CD4-positive, CD25-positive, alpha-beta regulatory T cell (primary cell): ENCODE results near the gene LMX1A. TPM values are rescaled to one million over a fixed set of nuclear protein-coding genes. Genes with fewer than 3 reads are reported as not detected.

ENCODE experiments used
- ATAC-seq, 2 donors: fragments of 150-1000 bp; cut with Tn5 transposase; one replicate each; pipeline ENCODE4 v1.10.0; 2021; ENCODE audit warnings: low read depth in 2 of 2, moderate number of reproducible peaks in 2 of 2, moderate library complexity in 1 of 2
- DNase-seq, 3 donors: peaks; one replicate each; pipeline versions ENCODE4 v3.0.0 to v3.0.0-alpha.2; 2012 to 2022; ENCODE audit warnings: mixed read lengths in 1 of 3
- H3K27ac ChIP-seq: one replicate; pipeline ENCODE4 v1.7.0; 2013; ENCODE audit warnings: mild to moderate bottlenecking, low read length; ENCODE audit not compliant: insufficient read depth, poor library complexity, severe bottlenecking
- H3K27me3 ChIP-seq: one replicate; pipeline ENCODE4 v1.7.0; 2013; ENCODE audit warnings: low read length; ENCODE audit not compliant: control insufficient read depth, insufficient read depth
- H3K36me3 ChIP-seq: one replicate; pipeline ENCODE4 v1.7.0; 2013; ENCODE audit warnings: mild to moderate bottlenecking, low read length, moderate library complexity; ENCODE audit not compliant: control insufficient read depth, insufficient read depth
- H3K4me1 ChIP-seq: 2 replicates; pipeline ENCODE4 v1.7.0; 2013; ENCODE audit warnings: mild to moderate bottlenecking, low read length; ENCODE audit not compliant: insufficient read depth, control insufficient read depth, poor library complexity, severe bottlenecking
- H3K4me3 ChIP-seq: one replicate; pipeline ENCODE4 v1.7.0; 2013; ENCODE audit warnings: low read depth, mild to moderate bottlenecking, low read length, moderate library complexity
- H3K9me3 ChIP-seq, 2 experiments: 1 replicate in 1 of 2; 2 replicates in 1 of 2; pipeline ENCODE4 v1.7.0; 2013; ENCODE audit warnings: low read length in 2 of 2, mild to moderate bottlenecking in 1 of 2, moderate library complexity in 1 of 2; ENCODE audit not compliant: control insufficient read depth in 2 of 2
- H3K27ac Mint-ChIP-seq, 3 donors: one replicate each; pipeline ENCODE4 v1.8.0; 2020 to 2022; ENCODE audit warnings: mild to moderate bottlenecking in 3 of 3, mixed read lengths in 3 of 3, moderate library complexity in 2 of 3
- H3K27me3 Mint-ChIP-seq: one replicate; pipeline ENCODE4 v1.8.0; 2022; ENCODE audit warnings: mild to moderate bottlenecking, mixed read lengths
- H3K36me3 Mint-ChIP-seq: one replicate; pipeline ENCODE4 v1.8.0; 2020; ENCODE audit warnings: mixed read lengths
- H3K4me1 Mint-ChIP-seq, 4 donors: one replicate each; pipeline ENCODE4 v1.8.0; 2020 to 2022; ENCODE audit warnings: mixed read lengths in 4 of 4, mild to moderate bottlenecking in 1 of 4
- H3K4me3 Mint-ChIP-seq, 4 donors: one replicate each; pipeline ENCODE4 v1.8.0; 2020 to 2022; ENCODE audit warnings: mild to moderate bottlenecking in 4 of 4, mixed read lengths in 4 of 4, moderate library complexity in 3 of 4
- H3K9me3 Mint-ChIP-seq, 7 donors: one replicate each; pipeline ENCODE4 v1.8.0; 2020 to 2022; ENCODE audit warnings: mixed read lengths in 7 of 7, mild to moderate bottlenecking in 3 of 7, moderate library complexity in 2 of 7
- polyA plus RNA-seq, 4 donors: library from polyadenylated mRNA; unstranded; fragments of 300-500 nt; fragmentation: Illumina TruSeq; gene quantifications; one replicate each; pipeline ENCODE4 v1.2.3, GENCODE V29; 2021
- total RNA-seq: library from RNA; stranded (reverse); gene quantifications from one replicate; pipeline ENCODE4 v1.2.3, GENCODE V29; 2022

Gene LMX1A
- total and polyA plus RNA-seq, 5 donors from 2014 or later, result not detected

DNA sequence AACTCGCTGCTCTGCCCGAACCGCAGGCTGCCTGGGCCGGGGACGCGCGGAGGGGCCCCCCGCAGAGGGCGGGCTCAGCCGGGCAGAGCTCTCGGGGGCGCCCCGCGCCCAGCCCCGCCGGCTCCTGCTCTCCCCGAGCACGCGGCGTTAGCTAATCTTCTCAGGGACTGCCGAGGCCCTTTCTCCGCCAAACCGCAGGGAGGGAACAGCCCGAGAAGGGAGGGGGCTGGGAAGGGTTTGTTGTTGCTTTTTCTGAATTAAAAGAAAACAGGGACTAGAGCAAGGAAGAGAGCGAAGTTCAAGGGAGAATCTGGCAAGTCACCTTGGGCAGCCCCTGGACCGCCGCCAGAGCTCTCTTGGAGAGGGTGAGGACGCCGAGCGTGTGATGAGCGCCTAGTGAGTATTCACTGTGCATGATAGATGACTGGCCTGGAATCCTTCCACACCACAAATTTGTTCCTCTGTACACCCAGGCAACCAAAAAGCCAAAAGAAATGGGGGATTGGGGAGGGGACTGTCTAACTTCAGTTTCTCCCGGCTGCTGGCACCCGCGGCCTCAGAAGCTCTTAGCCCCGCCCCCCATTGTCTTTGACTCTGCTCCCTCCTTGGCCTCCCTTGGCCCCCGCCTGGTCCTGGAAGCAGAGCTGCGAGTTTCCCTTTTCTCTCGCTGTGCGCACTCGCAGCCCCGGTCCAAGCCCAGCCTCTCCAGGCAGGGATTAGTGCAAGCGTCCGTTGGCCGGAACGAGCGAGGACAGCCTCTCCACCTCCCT lies 19.7 kb upstream of the LMX1A start:
- Mint-ChIP-seq H3K4me3 (peak overlapping the region; percentile 57 to 80 (median 66)), H3K36me3 (no peaks in the 10 kb centered on the region), H3K9me3 (peaks cover 0 to 4% (median 0%) of the 10 kb centered on the region in 7 donors), H3K27ac (no peak overlapping the region), H3K27me3 (peaks cover 79% of the 10 kb centered on the region), H3K4me1 (peaks cover 8 to 16% (median 13%) of the 10 kb centered on the region in 4 donors)
- H3K9me3 ChIP-seq, result no peaks in the 10 kb centered on the region
- peak in 1 of 2 donors; percentile 34 for ATAC-seq
- no peak for DNase-seq
- H3K4me3 ChIP-seq, result no peak overlapping the region
- peaks cover 45% of the 10 kb centered on the region for H3K27me3 ChIP-seq
- peaks cover 14% of the 10 kb centered on the region for H3K4me1 ChIP-seq
- H3K27ac ChIP-seq, result no peak overlapping the region
- no peaks in the 10 kb centered on the region for H3K36me3 ChIP-seq

GRCh38 chr1:165375623-165376022 lies 19.1 kb upstream of the LMX1A start:
- H3K27me3 ChIP-seq, result peaks cover 39% of the 10 kb centered on the region
- no peak for ATAC-seq
- no peaks in the 10 kb centered on the region for H3K9me3 ChIP-seq
- H3K9me3 Mint-ChIP-seq, result peaks cover 0 to 4% (median 0%) of the 10 kb centered on the region in 7 donors
- H3K27ac Mint-ChIP-seq, result no peak overlapping the region
- peaks cover 14% of the 10 kb centered on the region for H3K4me1 ChIP-seq
- no peak for DNase-seq
- H3K4me1 Mint-ChIP-seq, result peaks cover 11 to 18% (median 13%) of the 10 kb centered on the region in 4 donors
- H3K36me3 ChIP-seq, result no peaks in the 10 kb centered on the region
- H3K36me3 Mint-ChIP-seq, result no peaks in the 10 kb centered on the region
- no peak overlapping the region for H3K4me3 ChIP-seq
- peak overlapping the region in 1 of 4 donors; percentile 20 for H3K4me3 Mint-ChIP-seq
- no peak overlapping the region for H3K27ac ChIP-seq
- peaks cover 77% of the 10 kb centered on the region for H3K27me3 Mint-ChIP-seq

DNA sequence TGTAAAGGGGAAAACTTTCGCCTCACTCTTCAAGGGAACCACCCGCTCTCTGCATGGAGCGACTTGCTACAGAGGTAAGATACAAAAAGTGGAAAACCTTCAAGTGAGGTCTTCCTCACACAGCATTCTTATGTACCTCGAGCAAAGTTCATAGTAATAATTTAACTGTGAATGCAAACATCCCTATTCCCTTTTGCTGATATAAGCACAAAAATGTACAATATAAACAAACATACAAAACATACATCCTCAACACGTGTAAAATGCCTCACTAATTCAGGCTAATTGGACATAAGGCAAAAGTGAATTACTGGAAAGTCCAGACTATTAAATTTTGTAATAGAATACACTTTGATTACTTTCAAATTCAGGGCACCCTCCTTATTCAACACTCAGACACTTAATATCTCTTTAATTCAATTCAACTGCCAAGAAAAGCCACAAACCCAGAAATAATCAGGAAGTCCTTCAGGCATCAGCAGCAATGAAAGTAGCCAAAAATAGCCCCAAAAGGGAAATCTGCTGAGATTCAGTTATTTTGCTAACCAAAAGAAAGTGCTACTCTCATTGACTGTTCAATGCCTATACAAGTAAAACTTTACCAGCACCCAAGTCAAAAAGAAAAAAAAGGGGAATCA lies 15.2 kb upstream of the LMX1A start:
- H3K4me1 Mint-ChIP-seq, result peaks cover 5 to 13% (median 7%) of the 10 kb centered on the region in 4 donors

DNA sequence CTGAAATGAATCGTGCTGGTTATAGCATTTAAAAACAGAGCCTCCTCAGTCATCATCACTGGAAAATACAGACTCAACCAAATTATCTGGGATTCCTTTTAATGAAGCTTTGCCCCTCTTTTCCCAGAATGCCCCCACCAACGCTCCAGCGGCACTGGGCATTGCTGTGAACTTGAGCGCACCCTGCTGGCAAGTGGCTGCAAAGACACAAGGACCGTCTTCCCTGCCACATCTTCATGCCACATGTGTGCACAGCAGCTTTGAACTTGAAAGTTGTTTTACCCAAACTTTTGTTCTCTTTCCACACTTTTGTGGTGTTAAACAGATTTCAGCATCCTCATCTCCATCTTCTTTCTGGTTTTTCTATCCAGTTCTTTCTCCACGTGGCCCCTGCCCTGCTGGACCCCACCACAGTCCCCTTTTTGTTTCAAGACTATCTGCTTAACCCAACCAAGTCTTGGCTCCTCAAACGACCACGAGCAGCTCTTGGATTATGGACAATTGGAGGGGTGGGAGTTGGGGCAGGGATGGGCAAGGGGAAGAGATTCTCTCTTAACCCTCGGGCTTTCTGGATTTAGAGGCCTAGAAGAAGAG lies 12.8 kb upstream of the LMX1A start:
- peaks cover 0 to 5% (median 2%) of the 10 kb centered on the region in 4 donors for H3K4me1 Mint-ChIP-seq
- peak overlapping the region in 1 of 4 donors; percentile 22 for H3K4me3 Mint-ChIP-seq
- no peaks in the 10 kb centered on the region for H3K36me3 Mint-ChIP-seq
- Histone ChIP-seq H3K4me3 (no peak overlapping the region), H3K4me1 (no peaks in the 10 kb centered on the region), H3K9me3 (no peaks in the 10 kb centered on the region), H3K36me3 (no peaks in the 10 kb centered on the region), H3K27me3 (peaks cover 32% of the 10 kb centered on the region), H3K27ac (no peak overlapping the region)
- peaks cover 59% of the 10 kb centered on the region for H3K27me3 Mint-ChIP-seq
- H3K27ac Mint-ChIP-seq, result peak overlapping the region in 1 of 3 donors; percentile 83
- H3K9me3 Mint-ChIP-seq, result no peaks in the 10 kb centered on the region
- ATAC-seq, result peak in 1 of 2 donors; percentile 48
- DNase-seq, result peak; percentile 14 to 36 (median 23)

More for the DNA sequence above, 15.2 kb upstream of the LMX1A start:
- Histone ChIP-seq H3K9me3 (no peaks in the 10 kb centered on the region), H3K4me3 (no peak overlapping the region), H3K4me1 (peaks cover 13% of the 10 kb centered on the region), H3K36me3 (no peaks in the 10 kb centered on the region), H3K27me3 (peaks cover 40% of the 10 kb centered on the region), H3K27ac (no peak overlapping the region)
- Mint-ChIP-seq H3K27ac (no peak overlapping the region), H3K4me3 (no peak overlapping the region), H3K27me3 (peaks cover 67% of the 10 kb centered on the region), H3K9me3 (peaks cover 0 to 1% (median 0%) of the 10 kb centered on the region in 7 donors), H3K36me3 (no peaks in the 10 kb centered on the region)
- DNase-seq (no peak), ATAC-seq (no peak)

- H3K27me3 ChIP-seq, result peaks cover 22% of the 10 kb centered on the region
- peaks cover 0 to 5% (median 1%) of the 10 kb centered on the region in 4 donors for H3K4me1 Mint-ChIP-seq
- H3K4me3 ChIP-seq, result no peak overlapping the region
- no peaks in the 10 kb centered on the region for H3K9me3 Mint-ChIP-seq
- H3K27ac ChIP-seq, result no peak overlapping the region
- no peaks in the 10 kb centered on the region for H3K36me3 Mint-ChIP-seq
- peak; percentile 61 to 74 (median 65) for DNase-seq
- H3K9me3 ChIP-seq, result no peaks in the 10 kb centered on the region
- H3K4me1 ChIP-seq, result no peaks in the 10 kb centered on the region
- H3K4me3 Mint-ChIP-seq, result no peak overlapping the region
- ATAC-seq, result peak; percentile 39 to 66
- H3K27ac Mint-ChIP-seq, result no peak overlapping the region
- H3K27me3 Mint-ChIP-seq, result peaks cover 53% of the 10 kb centered on the region
- H3K36me3 ChIP-seq, result no peaks in the 10 kb centered on the region
These were observed 11.0 kb upstream of the LMX1A start for GRCh38 chr1:165367375-165367993.

GRCh38 chr1:165365341-165365740 lies 8.8 kb upstream of the LMX1A start:
- H3K9me3 Mint-ChIP-seq, result no peaks in the 10 kb centered on the region
- H3K27me3 Mint-ChIP-seq, result peaks cover 42% of the 10 kb centered on the region

DNA sequence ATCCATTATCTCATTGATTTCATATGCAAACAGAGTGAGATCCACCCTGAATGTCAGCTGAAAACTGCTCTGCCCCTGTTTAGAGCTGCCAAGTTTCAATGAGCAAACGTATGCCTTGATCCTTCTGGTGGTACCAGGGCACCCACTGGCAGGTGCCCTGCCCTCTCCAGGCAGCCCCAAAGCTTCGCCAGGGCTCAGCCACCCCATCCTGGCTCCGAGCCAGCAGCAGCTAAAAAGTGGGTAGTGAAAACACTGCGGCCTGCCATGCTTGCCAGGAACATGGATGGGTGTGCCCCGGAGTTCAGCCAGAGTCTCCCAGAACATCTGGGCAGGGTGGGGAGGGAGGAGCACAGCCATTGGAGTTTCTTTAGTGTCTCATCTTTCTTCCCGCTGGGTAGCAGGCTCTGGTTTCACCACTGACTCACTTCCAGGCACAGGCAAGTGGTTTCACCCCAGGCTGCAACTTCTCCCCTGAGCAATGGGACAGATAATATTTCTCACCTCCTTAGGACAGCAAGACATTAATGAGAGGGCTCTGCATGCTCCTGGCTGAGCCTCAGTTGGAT lies 8.1 kb upstream of the LMX1A start:
- DNase-seq (no peak), ATAC-seq (no peak)
- no peak overlapping the region for H3K4me3 Mint-ChIP-seq
- H3K27me3 Mint-ChIP-seq, result peaks cover 42% of the 10 kb centered on the region
- no peaks in the 10 kb centered on the region for H3K4me1 ChIP-seq
- H3K9me3 Mint-ChIP-seq, result no peaks in the 10 kb centered on the region
- H3K4me1 Mint-ChIP-seq, result no peaks in the 10 kb centered on the region
- no peaks in the 10 kb centered on the region for H3K9me3 ChIP-seq
- peaks cover 17% of the 10 kb centered on the region for H3K27me3 ChIP-seq
- no peak overlapping the region for H3K27ac Mint-ChIP-seq
- H3K4me3 ChIP-seq, result no peak overlapping the region
- no peaks in the 10 kb centered on the region for H3K36me3 ChIP-seq
- no peaks in the 10 kb centered on the region for H3K36me3 Mint-ChIP-seq
- no peak overlapping the region for H3K27ac ChIP-seq

More at GRCh38 chr1:165365341-165365740, 8.8 kb upstream of the LMX1A start:
- no peak overlapping the region for H3K27ac Mint-ChIP-seq
- H3K4me3 Mint-ChIP-seq, result no peak overlapping the region
- ATAC-seq (no peak), DNase-seq (no peak)
- Histone ChIP-seq H3K4me3 (no peak overlapping the region), H3K27ac (no peak overlapping the region), H3K9me3 (no peaks in the 10 kb centered on the region), H3K36me3 (no peaks in the 10 kb centered on the region), H3K27me3 (peaks cover 20% of the 10 kb centered on the region), H3K4me1 (no peaks in the 10 kb centered on the region)
- H3K36me3 Mint-ChIP-seq, result no peaks in the 10 kb centered on the region
- no peaks in the 10 kb centered on the region for H3K4me1 Mint-ChIP-seq
